ENCODE results near the gene MSX2.

DNA sequence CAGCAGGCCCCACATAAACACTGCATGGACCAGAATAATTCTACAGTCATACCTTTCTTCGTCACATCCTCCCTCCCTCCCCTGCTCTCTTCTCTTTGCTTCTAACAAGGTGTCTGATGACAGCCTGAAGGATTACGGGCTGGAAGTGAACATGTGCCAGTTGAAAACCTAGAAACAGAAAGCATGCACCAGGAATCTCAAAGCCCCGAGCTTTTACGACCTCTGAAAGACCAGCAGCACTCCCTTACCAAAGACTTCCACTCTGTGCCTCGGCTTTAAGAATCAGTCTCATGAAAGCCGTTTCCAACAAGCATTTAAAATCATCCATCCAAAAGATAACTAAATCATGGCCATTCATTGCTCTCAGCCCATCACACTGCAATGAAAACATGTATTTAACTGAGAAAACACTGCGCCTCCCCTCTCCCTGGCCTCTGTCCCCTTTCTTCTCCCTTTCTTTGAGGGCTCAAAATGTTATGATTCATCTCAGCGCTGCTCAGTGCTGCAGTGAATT lies 21.3 kb downstream of the MSX2 start:
- TF ChIP-seq POLR2A (IDR thresholded peaks at IDR 0.05): no peak
- TF ChIP-seq CTCF (IDR thresholded peaks at IDR 0.05): no peak
- no peak for TF ChIP-seq EP300 (IDR thresholded peaks at IDR 0.05)

Measured in tibial nerve (tissue), 4 donors.